ENCODE data around the gene TUBGCP5.

GRCh38 chr15:22988811-22989210, 50.6 kb downstream of the TUBGCP5 start:
- TF ChIP-seq POLR2A (IDR thresholded peaks at IDR 0.05; ENCODE audit: low read depth) (no peak), EP300 (IDR thresholded peaks at IDR 0.05) (no peak)
